LNCaP clone FGC (cell line): ENCODE results near the gene CRYGS.
"Not testable (repeated sequence)": the region's sequence is repeated elsewhere in the genome, so short reads cannot be mapped to it uniquely, and the experiment has no call there.

ENCODE experiments used
- DNase-seq: peaks from one replicate; pipeline ENCODE4 v3.0.0-alpha.2; 2011; ENCODE audit warnings: low read depth
- H3K4me3 ChIP-seq: 2 replicates; pipeline ENCODE4 v1.5.1; 2011; ENCODE audit warnings: mild to moderate bottlenecking, low read depth, low read length, control low read depth
- CTCF ChIP-seq: IDR thresholded peaks from 2 replicates; pipeline ENCODE4 v1.5.1; 2012; ENCODE audit warnings: mild to moderate bottlenecking; ENCODE audit not compliant: control insufficient read depth, insufficient read depth; ENCODE audit errors: extremely low read depth

The CRYGS gene

DNA sequence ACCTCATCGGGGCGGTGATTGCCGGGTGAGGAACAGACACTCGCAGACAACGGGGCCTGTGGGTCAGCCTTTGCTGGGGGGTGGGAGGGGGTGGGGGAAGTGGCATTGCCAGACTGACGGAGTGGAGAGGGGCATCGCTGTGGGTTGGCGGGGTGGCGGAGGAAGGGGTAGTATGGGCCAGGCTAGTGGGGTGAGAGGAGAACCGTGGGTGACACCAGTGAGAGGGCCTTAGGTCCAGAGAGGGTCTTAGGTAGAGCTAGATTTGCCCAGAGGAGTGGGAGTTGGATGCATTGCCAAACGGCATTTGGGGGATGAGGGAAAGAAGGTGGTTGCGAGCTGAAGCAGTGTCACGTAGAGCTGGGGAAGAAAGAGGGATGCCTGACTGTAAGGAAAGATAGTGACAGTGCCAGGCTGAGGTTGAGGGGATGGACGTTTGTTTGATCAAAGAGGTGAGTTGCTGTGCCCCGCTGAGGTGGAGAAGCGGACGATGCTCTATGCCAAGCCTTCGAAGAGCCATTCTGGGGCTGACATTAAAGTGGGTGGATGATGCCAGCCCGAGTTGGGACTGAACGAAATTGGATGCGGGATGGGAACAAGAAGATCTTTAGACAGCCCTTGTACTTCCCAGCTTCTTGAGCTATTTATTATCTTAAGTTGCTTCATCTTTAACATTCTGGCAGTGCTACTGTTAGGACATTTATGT is 26.9 kb upstream of the CRYGS start:
- DNase-seq = no peak
- H3K4me3 ChIP-seq = peak overlapping the region; percentile 90
- TF ChIP-seq CTCF = no peak

DNA sequence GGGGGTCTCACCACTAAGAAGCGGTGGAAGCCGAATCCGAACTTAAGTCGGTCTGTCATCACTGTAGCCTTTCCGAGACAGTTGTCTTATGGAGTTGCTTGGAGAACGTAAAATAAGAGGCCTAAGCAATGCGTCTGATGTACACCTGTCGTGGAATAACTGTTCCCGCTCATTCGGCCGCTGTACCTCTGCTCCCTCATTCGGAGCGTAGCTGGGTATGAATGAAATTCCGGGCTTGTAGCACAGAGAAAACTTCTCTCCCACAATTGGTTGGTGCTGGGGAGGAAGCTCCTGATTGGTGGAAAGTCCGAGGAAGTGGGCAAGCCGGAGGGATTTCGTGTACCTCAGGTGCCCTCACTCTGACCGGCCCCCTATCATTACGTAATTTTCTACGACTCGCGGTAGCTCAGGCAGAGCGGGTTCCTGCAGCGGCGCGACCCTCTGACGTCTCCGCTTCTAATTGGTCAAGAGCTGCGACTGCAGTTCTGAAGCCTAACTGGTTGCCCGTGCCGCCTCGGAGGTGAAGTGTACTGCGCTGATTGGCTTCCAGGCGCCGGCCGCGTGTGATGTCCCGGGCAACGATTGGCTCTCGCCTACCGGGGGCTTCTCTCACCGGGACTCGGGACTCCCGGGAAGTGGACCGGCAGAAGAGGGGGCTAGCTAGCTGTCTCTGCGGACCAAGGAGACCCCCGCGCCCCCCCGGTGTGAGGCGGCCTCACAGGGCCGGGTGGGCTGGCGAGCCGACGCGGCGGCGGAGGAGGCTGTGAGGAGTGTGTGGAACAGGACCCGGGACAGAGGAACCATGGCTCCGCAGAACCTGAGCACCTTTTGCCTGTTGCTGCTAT is 26.1 kb upstream of the CRYGS start, which contains the start of gene DNAJB11:
Gene DNAJB11, plus strand, starts transcription at position 625 of the 845 bp plus-strand sequence. Its CDS starts 178 bp downstream, at position 803.
- no peak for TF ChIP-seq CTCF
- H3K4me3 ChIP-seq = peak within 1 kb of the TSS; percentile 90
- peak; percentile 100 for DNase-seq

GRCh38 chr3:186569779-186570095 is 25.6 kb upstream of the CRYGS start:
- H3K4me3 ChIP-seq = peak overlapping the region; percentile 90
- no peak for TF ChIP-seq CTCF
- no peak for DNase-seq

GRCh38 chr3:186569361-186569760 is 25.2 kb upstream of the CRYGS start:
- DNase-seq = not testable (repeated sequence)
- H3K4me3 ChIP-seq = peak overlapping the region; percentile 90

DNA sequence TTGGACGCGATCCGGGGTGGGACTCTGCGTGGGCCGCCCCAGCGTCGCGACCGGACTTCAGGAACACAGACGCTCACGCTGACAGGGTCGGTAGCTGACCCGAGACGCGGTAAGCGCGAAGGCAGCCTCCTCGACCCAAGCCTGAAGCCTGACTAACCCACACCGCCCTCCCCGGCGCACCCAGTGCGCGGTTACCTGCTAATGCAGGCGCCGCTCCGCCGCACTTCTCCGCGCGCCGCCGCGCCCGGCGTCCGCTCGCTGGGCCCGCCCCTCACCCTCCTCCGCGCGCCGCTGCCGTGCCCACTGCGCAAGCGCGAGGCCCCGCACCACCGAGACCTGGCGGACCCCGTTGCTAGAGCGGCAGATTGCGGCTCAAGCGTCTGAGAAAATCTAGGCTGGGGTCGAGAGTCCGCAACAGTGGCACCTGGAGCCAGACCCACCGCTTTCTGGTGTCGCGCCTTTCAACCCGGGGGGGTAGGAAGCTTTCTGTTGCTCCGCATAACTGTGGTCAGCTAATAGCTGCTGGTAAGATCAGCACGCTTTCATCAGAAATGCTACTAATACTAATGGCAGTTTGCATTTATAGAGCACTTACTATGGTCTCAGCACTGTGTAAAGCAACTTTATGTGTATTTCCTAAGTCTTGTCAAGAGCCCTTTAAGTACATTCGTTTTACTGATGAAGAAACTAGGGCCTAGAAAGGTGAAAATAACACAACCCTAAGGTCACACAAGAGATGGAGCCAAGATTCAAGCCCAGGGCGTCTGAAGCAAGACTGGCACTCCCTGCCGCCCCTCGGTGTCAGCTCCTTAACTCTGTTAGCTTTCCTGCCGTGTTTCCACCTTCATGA is 23.1 kb upstream of the CRYGS start, which contains the start of gene TBCCD1:
Gene TBCCD1, minus strand, starts transcription at position 268 of the 850 bp plus-strand sequence. CDS start 3,010 bp downstream, outside the sequence.
- peak; percentile 58 for DNase-seq
- no peak for TF ChIP-seq CTCF
- peak within 1 kb of the TSS; percentile 97 for H3K4me3 ChIP-seq

DNA sequence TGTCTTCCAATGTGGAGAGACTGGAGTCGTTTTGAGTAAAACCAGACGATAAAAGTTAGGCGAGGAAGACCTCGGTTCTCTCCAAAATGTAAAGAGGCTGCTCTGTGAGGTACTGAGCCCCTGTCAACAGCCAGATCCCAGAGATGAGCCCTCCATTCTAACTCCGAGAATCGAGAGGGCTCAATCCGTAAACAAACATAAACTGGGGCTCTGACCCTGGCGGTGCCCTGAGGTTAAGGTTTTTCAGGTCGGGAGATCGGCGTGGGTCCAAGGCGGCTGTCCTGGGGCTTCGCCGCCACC is 22.5 kb upstream of the CRYGS start:
- DNase-seq = no peak
- TF ChIP-seq CTCF = no peak
- H3K4me3 ChIP-seq = peak overlapping the region; percentile 97

DNA sequence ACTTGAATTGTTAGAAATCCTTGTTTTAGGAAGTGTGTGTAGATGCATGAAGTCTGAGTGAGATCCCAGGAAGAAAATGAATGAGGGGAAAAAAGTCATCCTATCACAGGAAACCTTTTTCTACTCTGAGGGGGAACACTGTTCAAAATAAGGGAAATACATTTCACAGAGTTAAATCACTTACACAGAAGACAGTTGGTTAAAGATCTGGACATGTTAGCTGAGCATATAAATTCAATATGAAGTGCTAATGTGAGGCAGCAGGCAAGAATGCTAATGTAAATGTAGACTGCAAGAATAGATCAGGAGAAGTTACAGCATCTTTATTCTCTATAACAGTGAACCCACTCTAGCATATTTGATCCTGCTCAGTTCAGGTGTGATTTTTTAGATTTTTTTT is 20.4 kb upstream of the CRYGS start:
- DNase-seq = no peak
- TF ChIP-seq CTCF = no peak
- no peak overlapping the region for H3K4me3 ChIP-seq
